Suprapubic skin (tissue), 3 donors: ENCODE measurements around the gene SLC44A1.
"Not testable (repeated sequence)": the region's sequence is repeated elsewhere in the genome, so short reads cannot be mapped to it uniquely, and the experiment has no call there.

Source experiments
- EP300 ChIP-seq: sonication (generic); formaldehyde crosslinking; IDR thresholded peaks from one replicate; pipeline ENCODE4 v1.6.1; 2017; ENCODE audit warnings: antibody characterized with exemption
- POLR2A ChIP-seq, 2 donors: fragments of 450-650 bp; IDR thresholded peaks; one replicate each; pipeline ENCODE4 v1.6.1; 2017; ENCODE audit warnings: antibody characterized with exemption in 2 of 2, mild to moderate bottlenecking in 2 of 2, moderate library complexity in 2 of 2
- TF ChIP-seq, protein P1 (sequence below), 2 donors: fragments of 200-600 bp in 1 of 2; fragments of 450-650 bp in 1 of 2; sonication (generic) in 1 of 2; IDR thresholded peaks; one replicate each; pipeline ENCODE4 v1.5.1; 2016 to 2019; ENCODE audit warnings: antibody characterized with exemption in 2 of 2, mild to moderate bottlenecking in 1 of 2, moderate library complexity in 1 of 2

DNA sequence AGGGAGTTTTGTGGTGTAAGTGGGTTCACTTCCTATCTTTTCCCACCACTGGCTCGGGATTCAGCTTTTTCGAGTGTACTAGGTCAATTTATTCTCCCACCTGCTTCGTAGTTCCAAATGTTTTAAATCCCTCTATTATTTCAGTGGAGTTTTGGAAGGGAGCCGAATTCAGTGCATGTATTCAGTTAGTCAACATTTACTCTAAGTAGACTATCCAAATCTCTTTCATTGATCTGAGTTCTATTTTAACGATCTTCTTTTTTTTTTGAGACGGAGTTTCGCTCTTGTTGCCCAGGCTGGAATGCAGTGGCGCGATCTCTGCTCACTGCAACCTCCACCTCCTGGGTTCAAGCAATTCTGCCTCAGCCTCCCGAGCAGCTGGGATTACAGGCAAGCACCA lies 23.8 kb downstream of the SLC44A1 start:
- TF ChIP-seq, protein P1, sequence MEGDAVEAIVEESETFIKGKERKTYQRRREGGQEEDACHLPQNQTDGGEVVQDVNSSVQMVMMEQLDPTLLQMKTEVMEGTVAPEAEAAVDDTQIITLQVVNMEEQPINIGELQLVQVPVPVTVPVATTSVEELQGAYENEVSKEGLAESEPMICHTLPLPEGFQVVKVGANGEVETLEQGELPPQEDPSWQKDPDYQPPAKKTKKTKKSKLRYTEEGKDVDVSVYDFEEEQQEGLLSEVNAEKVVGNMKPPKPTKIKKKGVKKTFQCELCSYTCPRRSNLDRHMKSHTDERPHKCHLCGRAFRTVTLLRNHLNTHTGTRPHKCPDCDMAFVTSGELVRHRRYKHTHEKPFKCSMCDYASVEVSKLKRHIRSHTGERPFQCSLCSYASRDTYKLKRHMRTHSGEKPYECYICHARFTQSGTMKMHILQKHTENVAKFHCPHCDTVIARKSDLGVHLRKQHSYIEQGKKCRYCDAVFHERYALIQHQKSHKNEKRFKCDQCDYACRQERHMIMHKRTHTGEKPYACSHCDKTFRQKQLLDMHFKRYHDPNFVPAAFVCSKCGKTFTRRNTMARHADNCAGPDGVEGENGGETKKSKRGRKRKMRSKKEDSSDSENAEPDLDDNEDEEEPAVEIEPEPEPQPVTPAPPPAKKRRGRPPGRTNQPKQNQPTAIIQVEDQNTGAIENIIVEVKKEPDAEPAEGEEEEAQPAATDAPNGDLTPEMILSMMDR (IDR thresholded peaks at IDR 0.05), result not testable (repeated sequence)
- TF ChIP-seq EP300; POLR2A (IDR thresholded peaks at IDR 0.05): not testable (repeated sequence)
